Measurements from ENCODE around the gene SEMA4A.

SEMA4A gene

GRCh38 chr1:156135930-156136871, 17.2 kb upstream of the SEMA4A start:
- no peak for DNase-seq (ENCODE audit: low read depth in 2 of 2)

GRCh38 chr1:156136970-156137483, 16.4 kb upstream of the SEMA4A start:
- DNase-seq (ENCODE audit: low read depth in 2 of 2): no peak

GRCh38 chr1:156138458-156138867, 14.9 kb upstream of the SEMA4A start:
- no peak for DNase-seq (ENCODE audit: low read depth in 2 of 2)

- peak in 1 of 2 donors; percentile 41 for DNase-seq (ENCODE audit: low read depth in 2 of 2)
These were observed 12.3 kb upstream of the SEMA4A start for GRCh38 chr1:156140879-156141707.

GRCh38 chr1:156143765-156144489, 9.5 kb upstream of the SEMA4A start:
- no peak for DNase-seq (ENCODE audit: low read depth in 2 of 2)

- DNase-seq (ENCODE audit: low read depth in 2 of 2): no peak
These were observed 8.6 kb upstream of the SEMA4A start for GRCh38 chr1:156144742-156145141.

- no peak for DNase-seq (ENCODE audit: low read depth in 2 of 2)
These were observed 7.8 kb upstream of the SEMA4A start for GRCh38 chr1:156145650-156146019.

- DNase-seq (ENCODE audit: low read depth in 2 of 2): no peak
These were observed 7.2 kb upstream of the SEMA4A start for GRCh38 chr1:156146020-156146768.

GRCh38 chr1:156146769-156147405, 6.5 kb upstream of the SEMA4A start:
- no peak for DNase-seq (ENCODE audit: low read depth in 2 of 2)

- DNase-seq (ENCODE audit: low read depth in 2 of 2): no peak
These were observed 5.2 kb upstream of the SEMA4A start for GRCh38 chr1:156148216-156148615.

GRCh38 chr1:156149374-156150332, 3.7 kb upstream of the SEMA4A start:
- DNase-seq (ENCODE audit: low read depth in 2 of 2): no peak

GRCh38 chr1:156150333-156151011, 2.9 kb upstream of the SEMA4A start:
- no peak for DNase-seq (ENCODE audit: low read depth in 2 of 2)

GRCh38 chr1:156151093-156151688, 2.2 kb upstream of the SEMA4A start:
- DNase-seq (ENCODE audit: low read depth in 2 of 2): no peak

- no peak for DNase-seq (ENCODE audit: low read depth in 2 of 2)
These were observed 757 bp upstream of the SEMA4A start for GRCh38 chr1:156152628-156153027.

- DNase-seq (ENCODE audit: low read depth in 2 of 2): peak; percentile 25 to 71
These were observed 948 bp downstream of the SEMA4A start for GRCh38 chr1:156154317-156154749.

- no peak for DNase-seq (ENCODE audit: low read depth in 2 of 2)
These were observed 2.5 kb downstream of the SEMA4A start for GRCh38 chr1:156155756-156156510.

GRCh38 chr1:156157506-156157905, 4.1 kb downstream of the SEMA4A start:
- DNase-seq (ENCODE audit: low read depth in 2 of 2): no peak

- DNase-seq (ENCODE audit: low read depth in 2 of 2): no peak
These were observed 4.6 kb downstream of the SEMA4A start for GRCh38 chr1:156157966-156158365.

Measured in stimulated activated CD8-positive, alpha-beta memory T cell treated with anti-CD3 and anti-CD28 coated beads, Interleukin-2, amount 100 ng/mL, for 48 hours (primary cell).